ENCODE results near the gene NEMP2. TPM values are rescaled to one million over a fixed set of nuclear protein-coding genes. Genes with fewer than 3 reads are reported as not detected.
"Not testable (repeated sequence)": the region's sequence is repeated elsewhere in the genome, so short reads cannot be mapped to it uniquely, and the experiment has no call there.

The NEMP2 gene
- total RNA-seq, 1 experiment from 2014 or later = 16.9 TPM

DNA sequence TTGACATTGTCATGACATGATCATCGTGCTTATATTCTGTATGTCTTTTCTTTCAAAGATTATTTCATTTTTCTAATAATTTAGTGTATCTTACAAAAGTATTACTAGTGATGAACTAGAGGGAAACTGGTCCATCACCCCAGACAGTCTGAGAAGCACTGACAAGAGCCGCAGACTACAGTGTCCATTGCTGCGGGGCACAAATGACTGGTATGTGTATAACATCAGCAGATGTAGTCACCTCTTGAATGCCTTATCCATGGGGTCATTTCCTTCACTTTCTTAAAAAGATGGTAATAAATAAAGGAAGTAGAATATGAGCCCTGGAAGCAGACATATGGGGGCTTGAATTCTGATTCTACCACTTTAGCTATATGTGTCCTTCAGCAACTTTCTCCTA, 29.6 kb downstream of the NEMP2 start:
- DNase-seq (ENCODE audit: low read depth in 1 of 2, low spot score in 2 of 2) = no peak
- Histone ChIP-seq H3K36me3 (peaks cover 21% of the 10 kb centered on the region), H3K4me1 (replicated peaks) (no peaks in the 10 kb centered on the region), H3K9me3 (replicated peaks) (no peaks in the 10 kb centered on the region), H3K4me3 (no peak overlapping the region), H3K27me3 (replicated peaks) (no peaks in the 10 kb centered on the region), H3K27ac (no peak overlapping the region)

DNA sequence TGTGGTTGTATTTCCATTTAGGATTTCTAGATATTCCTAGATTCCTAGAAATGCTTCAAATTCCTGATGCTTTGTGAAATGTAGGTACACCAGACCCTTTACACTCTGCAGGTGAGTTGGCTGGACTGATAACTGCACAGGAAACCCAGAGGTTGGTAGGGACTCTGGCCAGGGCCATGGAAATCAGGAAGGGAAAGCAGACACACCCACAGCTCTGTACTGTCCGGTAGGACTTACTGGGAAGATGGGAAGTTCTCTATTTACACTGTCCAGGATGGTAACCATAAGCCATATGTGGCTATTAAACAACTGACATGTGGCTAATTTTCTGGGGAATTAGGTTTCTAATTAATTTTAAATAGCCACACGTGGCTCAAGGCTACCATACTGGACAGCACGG, 31.4 kb downstream of the NEMP2 start:
- Histone ChIP-seq H3K4me3 (no peak overlapping the region), H3K36me3 (peaks cover 11% of the 10 kb centered on the region; the same call in 1 of the 2 replicates), H3K4me1 (replicated peaks) (no peaks in the 10 kb centered on the region), H3K27ac (no peak overlapping the region), H3K27me3 (replicated peaks) (no peaks in the 10 kb centered on the region), H3K9me3 (replicated peaks) (no peaks in the 10 kb centered on the region)
- no peak for DNase-seq (ENCODE audit: low read depth in 1 of 2, low spot score in 2 of 2)

DNA sequence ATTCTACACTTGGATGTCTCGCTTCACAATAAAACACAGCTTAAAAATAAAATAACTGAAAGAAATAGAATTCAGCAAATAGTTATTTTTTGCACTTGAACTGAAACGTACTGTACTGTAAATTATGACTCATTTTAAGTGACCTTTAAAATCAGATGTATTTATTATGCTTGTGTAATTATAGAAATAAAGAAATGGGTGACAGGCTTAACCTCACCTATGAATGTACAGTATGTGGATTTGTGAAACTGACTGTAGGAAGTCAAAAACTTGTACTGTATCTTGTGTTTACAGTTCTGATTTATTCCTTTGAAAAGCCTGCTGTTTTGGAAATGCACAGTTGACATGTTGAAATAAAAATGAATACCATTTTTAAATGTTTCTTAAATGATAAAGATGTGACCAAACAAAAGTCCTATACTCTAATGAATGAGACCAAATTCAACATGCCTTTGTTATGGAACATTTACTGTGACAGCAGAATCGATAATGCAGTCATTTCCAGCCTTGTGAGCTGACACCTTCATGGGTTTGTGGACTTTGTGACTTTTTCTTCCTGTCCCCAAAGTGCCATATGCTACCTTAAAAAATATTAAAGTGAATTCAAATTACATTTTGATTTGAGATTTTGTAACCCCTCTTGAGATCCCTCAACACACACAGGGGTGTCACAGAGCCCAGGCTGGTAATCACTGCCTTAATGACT, 32.7 kb downstream of the NEMP2 start:
- Histone ChIP-seq H3K27me3 (replicated peaks) (no peaks in the 10 kb centered on the region), H3K4me1 (replicated peaks) (no peaks in the 10 kb centered on the region), H3K9me3 (replicated peaks) (no peaks in the 10 kb centered on the region), H3K36me3 (peaks cover 11% of the 10 kb centered on the region; the same call in 1 of the 2 replicates), H3K4me3 (no peak overlapping the region), H3K27ac (no peak overlapping the region)
- no peak for DNase-seq (ENCODE audit: low read depth in 1 of 2, low spot score in 2 of 2)

DNA sequence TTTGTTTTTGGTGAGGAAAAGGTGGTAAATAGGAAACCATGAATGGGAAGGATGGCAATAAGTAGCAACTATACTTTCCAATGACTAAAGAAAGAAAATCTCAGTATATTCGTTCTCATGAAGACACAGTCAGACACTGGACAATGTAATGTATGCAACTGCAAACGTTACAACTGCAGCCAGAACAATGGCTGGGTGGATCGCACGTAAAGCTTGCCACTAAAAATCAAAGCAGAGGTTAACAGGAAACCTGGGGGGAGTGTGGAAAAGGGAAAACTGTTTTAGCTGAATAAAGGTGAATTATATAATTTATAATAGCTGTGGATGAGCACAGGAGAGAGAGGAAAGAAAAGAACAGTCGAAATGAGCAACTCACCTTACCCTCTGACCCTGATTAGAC, 33.3 kb downstream of the NEMP2 start:
- H3K36me3 ChIP-seq = peaks cover 11% of the 10 kb centered on the region; the same call in 1 of the 2 replicates

DNA sequence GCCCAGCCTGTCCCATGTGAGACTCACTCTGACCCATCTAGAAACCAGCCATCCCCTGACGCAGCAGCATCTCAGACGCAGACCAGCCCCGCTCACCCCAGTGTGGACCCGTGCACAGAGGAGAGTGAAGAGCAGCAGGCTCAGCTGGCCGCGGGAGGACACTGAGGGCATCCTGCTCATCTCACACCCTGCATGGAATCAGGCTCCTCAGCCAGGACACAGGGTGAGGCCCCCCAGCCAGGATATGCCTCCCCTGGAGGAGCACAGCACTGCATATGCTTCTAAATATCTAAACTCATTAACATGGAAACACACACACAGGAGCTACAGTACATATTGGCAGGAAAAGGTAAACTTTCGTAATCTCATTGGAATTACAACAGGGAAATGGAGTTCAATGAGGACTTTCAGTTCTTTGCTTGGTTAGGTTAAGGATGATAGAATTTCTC, 34.4 kb downstream of the NEMP2 start:
- DNase-seq (ENCODE audit: low read depth in 1 of 2, low spot score in 2 of 2) = no peak
- Histone ChIP-seq H3K4me1 (replicated peaks) (no peaks in the 10 kb centered on the region), H3K4me3 (no peak overlapping the region), H3K27ac (no peak overlapping the region), H3K36me3 (peaks cover 4% of the 10 kb centered on the region; the same call in 1 of the 2 replicates), H3K27me3 (replicated peaks) (no peaks in the 10 kb centered on the region), H3K9me3 (replicated peaks) (no peaks in the 10 kb centered on the region)

More for the DNA sequence above, 33.3 kb downstream of the NEMP2 start:
- DNase-seq (ENCODE audit: low read depth in 1 of 2, low spot score in 2 of 2) = no peak
- Histone ChIP-seq H3K27ac (no peak overlapping the region), H3K9me3 (replicated peaks) (no peaks in the 10 kb centered on the region), H3K4me3 (no peak overlapping the region), H3K4me1 (replicated peaks) (no peaks in the 10 kb centered on the region), H3K27me3 (replicated peaks) (no peaks in the 10 kb centered on the region)

DNA sequence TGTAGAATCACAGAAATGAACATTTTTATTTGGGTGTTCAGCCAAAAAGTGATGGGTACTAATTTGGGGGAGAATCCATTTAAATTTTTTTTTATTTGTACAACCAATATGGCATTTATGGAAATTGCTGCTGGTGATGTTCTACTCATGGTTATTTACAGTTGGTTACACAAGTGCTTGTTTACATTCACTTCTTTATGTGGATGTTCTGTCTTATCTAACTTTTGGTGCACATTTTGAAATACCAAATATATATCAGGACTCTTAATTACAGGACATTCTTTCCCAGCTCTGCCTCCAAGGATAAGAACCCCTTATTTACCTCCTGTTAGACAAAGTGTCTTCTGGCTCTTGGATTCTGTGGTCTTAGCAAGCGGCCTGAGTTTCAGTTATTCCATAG, 35.2 kb downstream of the NEMP2 start:
- H3K27me3 ChIP-seq (replicated peaks) = no peaks in the 10 kb centered on the region
- no peak for DNase-seq (ENCODE audit: low read depth in 1 of 2, low spot score in 2 of 2)
- no peak overlapping the region for H3K27ac ChIP-seq
- no peak overlapping the region for H3K4me3 ChIP-seq
- no peaks in the 10 kb centered on the region for H3K36me3 ChIP-seq
- H3K4me1 ChIP-seq (replicated peaks) = no peaks in the 10 kb centered on the region
- H3K9me3 ChIP-seq (replicated peaks) = no peaks in the 10 kb centered on the region

DNA sequence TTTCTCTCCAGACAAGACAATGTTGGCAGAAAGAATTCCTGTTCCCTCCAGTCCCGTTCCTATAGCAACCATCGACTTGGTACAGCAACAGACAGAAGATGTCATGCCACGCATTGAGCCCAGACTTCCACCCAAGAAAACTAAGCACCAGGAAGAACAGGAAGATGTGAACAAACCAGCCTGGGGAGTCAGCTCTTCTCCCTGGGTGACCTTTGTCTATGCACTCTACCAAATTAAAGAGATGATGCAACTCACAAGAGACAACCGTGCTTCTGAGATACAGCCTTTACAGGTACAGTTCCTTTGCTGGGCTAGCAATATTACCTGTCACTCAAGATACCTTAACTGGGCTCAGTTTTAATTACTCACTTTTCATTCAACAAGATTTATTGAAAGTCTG, 37.1 kb downstream of the NEMP2 start:
- Histone ChIP-seq H3K4me1 (replicated peaks) (no peaks in the 10 kb centered on the region), H3K9me3 (replicated peaks) (no peaks in the 10 kb centered on the region; the same call in 1 of the 2 replicates), H3K27me3 (replicated peaks) (no peaks in the 10 kb centered on the region), H3K36me3 (no peaks in the 10 kb centered on the region), H3K4me3 (no peak overlapping the region), H3K27ac (no peak overlapping the region)
- no peak for DNase-seq (ENCODE audit: low read depth in 1 of 2, low spot score in 2 of 2)

DNA sequence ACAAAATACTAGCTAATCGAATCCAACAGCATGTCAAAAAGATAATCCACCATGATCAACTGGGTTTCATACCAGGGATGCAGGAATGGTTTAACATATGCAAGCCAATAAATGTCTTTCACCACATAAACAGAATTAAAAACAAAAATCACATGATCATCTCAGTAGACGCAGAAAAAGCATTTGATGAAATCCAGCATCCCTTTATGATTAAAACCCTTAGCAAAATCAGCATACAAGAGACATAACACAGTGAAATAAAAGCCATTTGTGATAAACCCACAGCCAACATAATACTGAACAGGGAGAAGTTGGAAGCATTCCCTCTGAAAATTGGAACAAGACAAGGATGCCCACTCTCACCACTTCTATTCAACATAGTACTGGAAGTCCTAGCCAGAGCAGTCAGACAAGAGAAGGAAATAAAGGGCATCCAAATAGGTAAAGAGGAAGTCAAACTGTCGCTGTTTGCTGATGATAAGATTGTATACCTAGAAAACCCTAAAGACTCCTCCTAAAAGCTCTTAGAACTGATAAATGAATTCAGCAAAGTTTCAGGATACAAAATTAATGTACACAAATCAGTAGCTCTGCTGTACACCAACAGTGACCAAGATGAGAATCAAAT, 39.8 kb downstream of the NEMP2 start:
- H3K27me3 ChIP-seq (replicated peaks); DNase-seq (ENCODE audit: low read depth in 1 of 2, low spot score in 2 of 2); H3K27ac ChIP-seq; H3K4me1 ChIP-seq (replicated peaks); H3K36me3 ChIP-seq; H3K4me3 ChIP-seq; H3K9me3 ChIP-seq (replicated peaks): not testable (repeated sequence)

DNA sequence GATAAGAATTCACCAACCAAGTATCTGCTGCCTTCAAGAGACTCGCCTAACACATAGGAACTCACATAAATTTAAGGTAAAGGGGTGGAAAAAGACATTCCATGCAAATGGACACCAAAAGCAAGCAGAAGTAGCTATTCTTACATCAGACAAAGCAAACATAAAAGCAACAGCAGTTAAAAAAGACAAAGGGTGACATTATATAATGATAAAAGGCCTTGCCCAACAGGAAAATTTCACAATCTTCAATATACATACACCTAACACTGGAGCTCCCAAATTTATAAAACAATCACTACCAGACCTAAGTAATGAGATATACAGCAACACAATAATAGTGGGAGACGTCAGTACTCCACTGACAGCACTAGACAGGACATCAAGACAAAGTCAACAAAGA, 41.4 kb downstream of the NEMP2 start:
- Histone ChIP-seq H3K9me3 (replicated peaks) (no peaks in the 10 kb centered on the region; the same call in 1 of the 2 replicates), H3K36me3 (no peaks in the 10 kb centered on the region), H3K4me3 (no peak overlapping the region), H3K27me3 (replicated peaks) (no peaks in the 10 kb centered on the region), H3K27ac (no peak overlapping the region), H3K4me1 (replicated peaks) (no peaks in the 10 kb centered on the region)
- no peak for DNase-seq (ENCODE audit: low read depth in 1 of 2, low spot score in 2 of 2)

DNA sequence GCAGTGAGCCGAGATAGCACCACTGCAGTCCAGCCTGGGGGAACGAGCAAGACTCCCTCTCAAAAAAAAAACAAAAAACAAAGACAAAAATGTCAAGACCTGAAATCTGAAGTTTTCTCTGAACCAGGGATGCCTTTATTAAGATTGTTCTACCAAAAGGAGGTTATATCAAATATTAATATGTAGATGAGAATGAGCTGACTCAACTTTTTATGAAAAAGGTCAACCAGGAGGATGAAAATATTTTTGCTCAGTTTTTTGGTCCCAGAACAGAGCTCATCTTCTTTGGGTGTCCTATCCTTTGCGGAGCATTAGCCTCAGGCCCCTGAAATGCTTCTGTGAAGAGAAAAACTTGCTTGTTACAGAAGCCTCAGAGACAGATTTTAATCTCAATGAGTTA, 44.0 kb downstream of the NEMP2 start:
- H3K36me3 ChIP-seq = no peaks in the 10 kb centered on the region
- H3K4me1 ChIP-seq (replicated peaks) = no peaks in the 10 kb centered on the region
- no peaks in the 10 kb centered on the region; the same call in 1 of the 2 replicates for H3K27me3 ChIP-seq (replicated peaks)
- no peak for DNase-seq (ENCODE audit: low read depth in 1 of 2, low spot score in 2 of 2)
- no peaks in the 10 kb centered on the region; the same call in 1 of the 2 replicates for H3K9me3 ChIP-seq (replicated peaks)
- H3K27ac ChIP-seq = no peak overlapping the region
- H3K4me3 ChIP-seq = no peak overlapping the region

DNA sequence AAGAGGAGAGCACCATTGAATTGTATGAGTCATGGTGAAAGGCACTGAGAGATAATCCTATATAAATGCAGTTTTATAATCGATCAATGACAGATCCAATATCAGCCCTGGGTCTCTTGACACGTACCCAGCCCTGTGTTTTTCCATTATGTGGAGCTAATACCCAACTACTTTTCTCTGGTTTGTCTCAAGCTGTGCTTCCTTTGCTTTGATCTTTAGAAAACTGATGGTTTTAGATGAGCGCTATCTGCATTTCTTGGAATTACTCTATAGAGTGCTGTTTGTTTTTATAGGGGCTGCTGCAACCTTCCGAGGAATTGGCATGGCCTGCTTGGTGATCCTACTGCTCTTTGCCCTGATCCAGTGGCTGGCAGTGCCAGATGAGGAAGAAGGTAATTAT, 45.0 kb downstream of the NEMP2 start:
- Histone ChIP-seq H3K4me3 (no peak overlapping the region), H3K27me3 (replicated peaks) (no peaks in the 10 kb centered on the region; the same call in 1 of the 2 replicates), H3K4me1 (replicated peaks) (no peaks in the 10 kb centered on the region), H3K36me3 (no peaks in the 10 kb centered on the region), H3K27ac (no peak overlapping the region), H3K9me3 (replicated peaks) (no peaks in the 10 kb centered on the region; the same call in 1 of the 2 replicates)
- DNase-seq (ENCODE audit: low read depth in 1 of 2, low spot score in 2 of 2) = no peak

DNA sequence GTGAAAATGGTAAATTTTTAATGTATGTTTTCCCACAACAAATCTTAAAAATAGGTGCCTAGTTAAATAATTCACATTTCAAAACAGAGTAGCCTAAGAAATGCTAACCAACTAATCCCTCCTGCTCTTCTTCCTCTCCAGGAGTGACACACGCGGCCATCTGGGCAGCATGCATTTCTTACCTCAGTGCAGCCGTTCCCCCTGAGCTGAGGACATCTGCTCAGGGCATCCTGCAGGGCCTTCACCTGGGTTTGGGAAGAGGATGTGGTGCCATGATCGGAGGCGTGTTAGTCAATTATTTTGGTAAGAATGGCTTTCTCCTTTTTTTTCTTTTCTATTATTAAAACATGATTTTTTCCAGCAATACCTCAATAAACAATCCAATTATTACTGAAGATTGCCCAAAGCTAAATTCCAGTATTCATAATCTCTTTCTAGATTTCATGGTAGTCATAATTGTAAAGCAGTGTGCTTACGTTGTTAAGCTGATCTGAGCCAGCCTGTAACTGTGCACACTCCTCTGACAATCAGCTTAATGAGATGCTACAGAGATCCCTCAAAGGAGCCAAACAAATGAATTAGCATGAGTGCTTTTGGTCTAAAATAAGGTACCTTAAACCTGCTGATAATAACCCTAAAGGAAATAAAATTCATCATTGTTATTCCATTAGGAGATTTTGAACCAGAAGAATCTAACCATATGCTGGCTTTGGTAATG, 45.8 kb downstream of the NEMP2 start:
- H3K4me1 ChIP-seq (replicated peaks) = no peaks in the 10 kb centered on the region
- DNase-seq (ENCODE audit: low read depth in 1 of 2, low spot score in 2 of 2) = no peak
- no peak overlapping the region for H3K27ac ChIP-seq
- H3K27me3 ChIP-seq (replicated peaks) = no peaks in the 10 kb centered on the region; the same call in 1 of the 2 replicates
- no peaks in the 10 kb centered on the region; the same call in 1 of the 2 replicates for H3K9me3 ChIP-seq (replicated peaks)
- no peaks in the 10 kb centered on the region for H3K36me3 ChIP-seq
- H3K4me3 ChIP-seq = no peak overlapping the region

DNA sequence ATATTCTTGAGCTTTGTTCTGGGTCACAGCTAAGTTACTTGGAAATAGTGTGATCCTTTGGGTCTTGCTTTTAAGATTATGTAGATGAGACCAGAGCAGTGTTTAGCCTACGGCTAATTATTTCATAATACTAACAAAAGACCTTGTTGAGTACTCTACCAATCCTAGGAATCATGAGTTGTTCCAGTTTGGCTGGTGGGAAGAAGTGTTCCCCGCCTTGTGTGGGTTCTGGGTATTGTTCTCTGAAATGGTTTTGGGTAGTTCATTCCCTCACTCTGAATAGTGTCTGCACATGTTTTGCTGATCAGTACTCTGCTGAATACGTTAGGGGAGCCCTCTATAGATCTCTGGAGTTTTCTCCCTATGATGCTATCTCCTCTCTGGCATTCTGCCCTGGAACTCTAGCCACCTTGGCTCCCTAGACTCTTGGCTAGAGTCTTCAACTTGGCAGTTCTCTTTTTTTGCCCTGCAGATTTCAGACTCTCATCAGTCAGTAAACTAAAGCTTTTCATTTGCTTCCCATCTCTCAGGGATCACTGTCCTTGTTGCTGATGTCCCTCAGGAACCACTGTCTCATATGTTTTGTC, 48.4 kb downstream of the NEMP2 start:
- H3K4me3 ChIP-seq = no peak overlapping the region
- no peak overlapping the region for H3K27ac ChIP-seq
- H3K36me3 ChIP-seq = no peaks in the 10 kb centered on the region
- no peaks in the 10 kb centered on the region for H3K4me1 ChIP-seq (replicated peaks)
- no peak for DNase-seq (ENCODE audit: low read depth in 1 of 2, low spot score in 2 of 2)
- H3K9me3 ChIP-seq (replicated peaks) = no peaks in the 10 kb centered on the region
- H3K27me3 ChIP-seq (replicated peaks) = no peaks in the 10 kb centered on the region; the same call in 1 of the 2 replicates

Data from SJSA1 (cell line).